ENCODE measurements around the gene CLBA1.

The CLBA1 gene

DNA sequence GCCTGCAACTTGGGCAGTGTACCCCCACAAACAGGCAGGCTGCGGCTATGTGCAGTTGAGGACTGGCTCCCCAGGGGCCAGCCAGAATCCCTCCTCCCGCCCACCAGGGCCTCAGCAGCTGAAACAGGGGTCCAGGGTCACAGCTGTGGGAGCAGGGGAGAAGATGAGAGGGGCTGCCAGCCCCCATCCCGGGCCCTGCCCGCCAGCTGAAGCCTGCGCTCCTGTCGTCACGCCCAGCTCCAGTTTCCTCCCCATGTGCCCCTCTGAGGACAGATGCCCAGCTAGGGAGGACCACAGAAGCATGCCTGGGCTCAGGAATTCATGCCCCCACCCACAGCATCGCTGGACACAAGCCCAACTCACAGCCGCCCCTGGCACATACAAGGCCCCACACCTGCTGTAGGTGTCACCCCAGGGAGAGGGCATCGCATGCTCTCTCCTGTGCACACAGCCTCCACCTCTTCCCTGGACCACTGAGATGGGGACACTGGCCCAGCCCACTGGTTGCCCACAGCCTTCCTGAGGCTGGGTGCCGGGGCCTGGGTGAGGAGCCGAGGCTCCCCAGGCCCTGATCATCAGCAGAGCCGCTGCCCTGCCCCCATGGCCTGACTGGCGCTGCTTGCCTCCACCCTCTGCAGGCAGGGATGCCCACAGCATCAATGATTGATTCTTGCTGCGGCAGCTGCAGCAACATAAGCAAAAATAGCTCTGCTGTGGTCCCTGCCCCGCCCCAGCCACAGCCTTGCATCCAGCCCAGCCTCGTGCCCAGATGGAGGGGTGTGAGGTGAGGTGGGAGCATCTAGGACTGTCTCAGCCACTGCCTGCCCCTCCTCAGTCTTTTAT is 3.7 kb upstream of the CLBA1 start:
- Histone ChIP-seq H3K27me3 (no peaks in the 10 kb centered on the region), H3K36me3 (no peaks in the 10 kb centered on the region), H3K4me1 (peaks cover 19% of the 10 kb centered on the region), H3K9me3 (no peaks in the 10 kb centered on the region), H3K4me3 (ENCODE audit: low read depth, low read length) (no peak overlapping the region)
- peak; percentile 12 for DNase-seq
- TF ChIP-seq CTCF (IDR thresholded peaks at IDR 0.05; ENCODE audit: low read depth, low read length), result no peak

GRCh38 chr14:104982548-104983230 is 2.9 kb upstream of the CLBA1 start:
- TF ChIP-seq CTCF (IDR thresholded peaks at IDR 0.05; ENCODE audit: low read depth, low read length), result no peak
- H3K36me3 ChIP-seq, result no peaks in the 10 kb centered on the region
- peak; percentile 3 for DNase-seq

DNA sequence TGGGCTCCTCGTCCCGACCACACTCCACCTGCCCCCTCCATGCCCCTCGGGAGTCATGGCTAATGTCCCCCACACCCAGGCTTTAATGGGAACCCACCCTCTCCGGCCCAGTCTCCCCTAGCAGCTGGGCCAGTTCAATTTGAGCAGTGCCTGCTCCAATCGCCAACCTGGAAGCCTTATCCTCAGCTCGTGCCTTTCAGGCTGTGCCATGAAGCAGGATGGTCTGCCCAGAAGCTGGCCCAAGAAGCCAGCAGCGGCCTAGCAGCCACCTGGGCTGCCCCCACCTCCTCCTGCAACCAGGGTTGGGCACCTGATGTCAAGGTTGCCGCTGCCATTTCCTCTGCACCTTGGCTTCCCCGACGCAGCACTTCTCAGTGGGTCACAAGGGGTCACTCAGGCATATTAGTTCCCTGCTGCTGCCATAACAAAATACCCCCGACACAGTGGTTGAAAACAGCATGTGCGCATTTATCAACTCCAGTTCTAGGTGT is 2.3 kb upstream of the CLBA1 start:
- no peak for TF ChIP-seq CTCF (IDR thresholded peaks at IDR 0.05; ENCODE audit: low read depth, low read length)
- peaks cover 15% of the 10 kb centered on the region for H3K4me1 ChIP-seq
- no peaks in the 10 kb centered on the region for H3K36me3 ChIP-seq
- no peaks in the 10 kb centered on the region for H3K27me3 ChIP-seq
- peak; percentile 5 for DNase-seq
- no peak overlapping the region for H3K4me3 ChIP-seq (ENCODE audit: low read depth, low read length)
- H3K9me3 ChIP-seq, result no peaks in the 10 kb centered on the region

More at GRCh38 chr14:104982548-104983230, 2.9 kb upstream of the CLBA1 start:
- H3K9me3 ChIP-seq, result no peaks in the 10 kb centered on the region
- peaks cover 16% of the 10 kb centered on the region for H3K4me1 ChIP-seq
- no peaks in the 10 kb centered on the region for H3K27me3 ChIP-seq
- H3K4me3 ChIP-seq (ENCODE audit: low read depth, low read length), result no peak overlapping the region

GRCh38 chr14:104984056-104984894 is 1.3 kb upstream of the CLBA1 start:
- Histone ChIP-seq H3K27me3 (no peaks in the 10 kb centered on the region), H3K36me3 (no peaks in the 10 kb centered on the region), H3K4me1 (peaks cover 10% of the 10 kb centered on the region), H3K4me3 (ENCODE audit: low read depth, low read length) (no peak overlapping the region), H3K9me3 (no peaks in the 10 kb centered on the region)
- TF ChIP-seq CTCF (IDR thresholded peaks at IDR 0.05; ENCODE audit: low read depth, low read length), result no peak
- DNase-seq, result peak; percentile 8

DNA sequence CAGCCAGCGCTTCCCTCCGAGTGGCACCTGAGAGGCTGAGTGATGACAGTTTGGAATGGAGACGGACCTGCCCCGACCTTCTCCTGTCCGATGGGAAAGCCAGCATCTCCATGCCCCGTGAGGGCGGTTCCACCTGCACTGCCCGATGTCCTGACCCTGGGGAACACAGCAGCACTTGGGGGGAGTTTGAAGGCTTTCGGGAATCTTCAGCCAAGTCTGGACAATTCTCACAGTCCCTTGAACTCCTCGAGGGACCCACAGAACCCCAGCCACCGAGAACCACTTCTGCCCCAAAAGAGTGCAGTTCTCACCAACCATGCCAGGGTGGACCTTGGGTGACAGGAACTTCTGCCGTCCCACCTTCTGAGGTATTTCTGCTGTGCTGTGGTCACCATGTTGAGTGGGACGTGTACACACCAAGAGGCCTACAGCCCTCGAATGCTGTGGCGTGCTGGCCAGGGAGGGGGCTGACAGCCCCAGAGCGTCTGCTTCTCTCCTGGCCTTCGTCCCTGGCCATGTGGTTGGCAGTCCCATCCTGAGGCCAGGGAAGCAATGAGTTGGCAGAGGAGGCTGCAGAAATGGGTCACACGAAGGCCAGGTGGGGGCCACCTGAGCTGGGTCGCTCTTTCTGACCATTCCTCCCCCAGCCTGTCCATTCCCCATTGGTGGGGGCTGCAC is 1.0 kb downstream of the CLBA1 start:
- Histone ChIP-seq H3K27me3 (no peaks in the 10 kb centered on the region), H3K36me3 (no peaks in the 10 kb centered on the region), H3K9me3 (no peaks in the 10 kb centered on the region), H3K4me3 (ENCODE audit: low read depth, low read length) (peak overlapping the region; percentile 81), H3K4me1 (no peaks in the 10 kb centered on the region; the same call in 1 of the 2 replicates)
- no peak for TF ChIP-seq CTCF (IDR thresholded peaks at IDR 0.05; ENCODE audit: low read depth, low read length)
- DNase-seq, result no peak
